Measurements from ENCODE around the gene ILDR1.

ILDR1 gene

DNA sequence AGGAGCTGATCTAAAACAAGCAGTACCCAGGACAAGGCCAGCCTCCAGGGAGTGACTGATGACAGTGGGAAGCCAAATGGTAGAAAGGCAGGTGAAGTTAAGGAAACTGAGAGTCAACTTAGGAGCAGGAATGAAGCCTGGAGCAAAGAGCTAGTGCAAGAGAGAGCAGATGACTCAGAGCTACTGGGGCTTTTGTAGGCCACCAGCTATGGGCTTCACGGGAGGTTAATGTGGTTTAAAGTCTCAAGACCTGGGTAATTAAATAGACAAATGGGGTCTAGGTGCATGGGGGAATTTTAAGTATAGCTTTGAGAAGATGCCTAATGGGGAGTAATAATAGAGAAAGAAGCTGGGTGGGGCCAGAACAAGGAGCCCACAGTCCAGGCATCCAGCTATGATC is 36.2 kb upstream of the ILDR1 start:
- TF ChIP-seq, protein P1, sequence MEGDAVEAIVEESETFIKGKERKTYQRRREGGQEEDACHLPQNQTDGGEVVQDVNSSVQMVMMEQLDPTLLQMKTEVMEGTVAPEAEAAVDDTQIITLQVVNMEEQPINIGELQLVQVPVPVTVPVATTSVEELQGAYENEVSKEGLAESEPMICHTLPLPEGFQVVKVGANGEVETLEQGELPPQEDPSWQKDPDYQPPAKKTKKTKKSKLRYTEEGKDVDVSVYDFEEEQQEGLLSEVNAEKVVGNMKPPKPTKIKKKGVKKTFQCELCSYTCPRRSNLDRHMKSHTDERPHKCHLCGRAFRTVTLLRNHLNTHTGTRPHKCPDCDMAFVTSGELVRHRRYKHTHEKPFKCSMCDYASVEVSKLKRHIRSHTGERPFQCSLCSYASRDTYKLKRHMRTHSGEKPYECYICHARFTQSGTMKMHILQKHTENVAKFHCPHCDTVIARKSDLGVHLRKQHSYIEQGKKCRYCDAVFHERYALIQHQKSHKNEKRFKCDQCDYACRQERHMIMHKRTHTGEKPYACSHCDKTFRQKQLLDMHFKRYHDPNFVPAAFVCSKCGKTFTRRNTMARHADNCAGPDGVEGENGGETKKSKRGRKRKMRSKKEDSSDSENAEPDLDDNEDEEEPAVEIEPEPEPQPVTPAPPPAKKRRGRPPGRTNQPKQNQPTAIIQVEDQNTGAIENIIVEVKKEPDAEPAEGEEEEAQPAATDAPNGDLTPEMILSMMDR (IDR thresholded peaks at IDR 0.05): no peak

DNA sequence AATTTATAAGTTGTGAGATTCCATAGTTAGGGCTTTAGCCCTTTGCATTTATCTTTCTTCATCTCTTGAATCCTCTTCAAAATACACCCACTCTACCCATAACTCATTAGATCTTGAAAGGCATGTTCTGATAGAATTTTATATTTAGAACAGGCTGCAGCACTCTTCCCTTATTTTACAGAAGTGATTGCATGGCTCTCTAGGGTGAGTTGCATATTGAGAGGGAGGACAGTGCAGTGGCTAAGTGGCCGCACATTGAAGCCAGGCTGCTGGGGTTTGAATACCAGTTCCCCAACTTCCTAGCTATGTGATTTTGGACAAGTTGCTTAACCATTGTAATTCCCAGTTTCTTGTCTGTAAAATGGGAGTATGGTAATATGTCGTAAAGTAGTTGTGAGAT is 35.6 kb upstream of the ILDR1 start:
- TF ChIP-seq, protein P1 (IDR thresholded peaks at IDR 0.05): no peak

DNA sequence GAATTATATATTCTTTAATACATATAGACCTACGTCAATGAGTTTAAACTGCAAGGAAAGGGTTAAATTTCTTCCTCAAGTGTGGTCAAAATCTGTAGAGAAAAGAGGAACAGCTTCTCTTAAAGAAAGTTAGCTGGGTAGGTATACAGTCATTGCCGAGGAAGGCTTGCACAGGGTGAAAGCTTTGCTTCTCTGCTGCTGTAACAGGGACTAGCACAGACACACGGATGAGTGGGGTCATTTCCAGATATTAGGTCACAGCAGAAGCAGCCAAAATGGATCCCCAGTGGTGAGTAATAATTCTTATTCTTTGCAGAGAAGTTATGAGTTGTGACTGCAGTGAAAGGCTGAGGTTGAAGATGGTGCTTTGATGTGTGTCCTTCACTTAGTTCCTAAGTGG is 33.2 kb upstream of the ILDR1 start, which contains the start of gene CD86:
Gene CD86 (plus strand): TSS at position 148 of the 400 bp plus-strand sequence. CDS start 128 bp downstream, at position 276.
- TF ChIP-seq, protein P1 (IDR thresholded peaks at IDR 0.05): no peak

DNA sequence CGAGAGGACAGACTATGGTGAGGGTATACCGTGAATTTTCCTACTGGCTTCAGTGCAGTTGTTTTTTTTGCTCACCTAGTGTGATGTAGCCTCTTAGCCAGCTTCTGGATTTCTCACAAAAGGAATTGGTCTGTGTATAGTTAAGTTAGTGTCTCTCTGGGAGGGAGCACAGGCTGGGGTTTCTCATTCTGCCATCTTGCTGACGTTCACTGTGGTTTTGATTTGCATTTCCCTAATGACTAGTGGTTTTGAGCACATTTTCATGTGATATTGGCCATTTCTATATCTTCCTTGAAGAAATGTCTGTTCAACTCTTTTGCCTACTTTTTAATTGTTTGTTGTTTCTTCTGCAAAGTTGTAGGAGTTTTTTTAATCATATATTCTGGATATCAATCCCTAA is 30.9 kb upstream of the ILDR1 start:
- TF ChIP-seq, protein P1 (IDR thresholded peaks at IDR 0.05): no peak

DNA sequence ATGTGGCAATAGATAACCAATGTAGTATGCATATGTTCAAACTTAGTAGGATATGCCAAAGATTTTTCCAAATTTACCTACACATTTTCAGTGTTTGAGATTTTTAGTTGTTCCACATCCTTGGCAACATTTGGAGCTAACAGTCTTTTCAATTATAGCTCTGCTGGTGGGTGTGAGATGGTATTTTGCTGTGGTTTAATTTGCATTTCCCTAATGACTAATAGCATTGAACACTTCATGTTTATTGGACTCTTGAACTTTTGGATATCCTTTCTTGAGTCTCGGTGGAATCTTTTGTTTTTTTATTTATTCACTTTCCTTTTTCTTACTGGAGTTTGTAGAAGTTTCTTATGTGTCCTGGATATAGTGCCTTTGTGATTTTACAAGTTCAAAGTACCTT is 11.0 kb upstream of the ILDR1 start:
- TF ChIP-seq, protein P1 (IDR thresholded peaks at IDR 0.05): no peak

DNA sequence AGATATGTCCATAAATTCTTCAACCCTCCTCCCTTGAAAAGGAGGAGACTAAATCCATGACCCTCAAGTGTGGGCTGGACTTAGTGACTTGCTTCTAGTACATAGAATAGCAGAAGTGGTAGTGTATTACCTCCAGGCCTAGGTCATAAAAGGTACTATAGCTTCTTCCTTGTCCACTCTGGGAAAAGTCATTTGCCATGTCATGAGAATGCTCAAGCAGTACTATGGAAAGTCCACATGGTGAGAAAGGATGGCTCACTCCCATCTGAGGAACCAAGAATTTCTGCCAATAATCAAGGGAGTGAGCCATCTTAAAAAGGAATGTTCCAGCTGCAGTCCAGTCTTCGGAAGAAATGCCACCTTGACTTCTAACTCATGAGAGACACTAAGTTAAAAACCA is 10.5 kb upstream of the ILDR1 start:
- TF ChIP-seq, protein P1 (IDR thresholded peaks at IDR 0.05): no peak

DNA sequence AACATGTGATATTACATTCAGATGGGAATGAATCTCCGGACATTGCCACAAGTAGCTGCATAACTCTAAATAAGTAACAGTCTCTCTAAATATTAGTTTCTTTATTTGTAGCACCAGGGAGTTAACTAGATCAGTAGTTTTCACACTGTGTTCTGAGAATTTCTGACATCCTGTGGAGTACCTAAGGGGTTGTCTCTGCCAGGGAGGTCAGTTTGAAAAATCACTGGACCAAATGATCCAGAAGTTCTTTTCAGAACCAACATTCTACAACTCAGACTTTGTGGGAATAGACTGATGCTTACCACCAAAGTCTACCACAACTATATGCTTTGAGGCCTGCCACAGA is 9.0 kb upstream of the ILDR1 start:
- TF ChIP-seq, protein P1 (IDR thresholded peaks at IDR 0.05): no peak

DNA sequence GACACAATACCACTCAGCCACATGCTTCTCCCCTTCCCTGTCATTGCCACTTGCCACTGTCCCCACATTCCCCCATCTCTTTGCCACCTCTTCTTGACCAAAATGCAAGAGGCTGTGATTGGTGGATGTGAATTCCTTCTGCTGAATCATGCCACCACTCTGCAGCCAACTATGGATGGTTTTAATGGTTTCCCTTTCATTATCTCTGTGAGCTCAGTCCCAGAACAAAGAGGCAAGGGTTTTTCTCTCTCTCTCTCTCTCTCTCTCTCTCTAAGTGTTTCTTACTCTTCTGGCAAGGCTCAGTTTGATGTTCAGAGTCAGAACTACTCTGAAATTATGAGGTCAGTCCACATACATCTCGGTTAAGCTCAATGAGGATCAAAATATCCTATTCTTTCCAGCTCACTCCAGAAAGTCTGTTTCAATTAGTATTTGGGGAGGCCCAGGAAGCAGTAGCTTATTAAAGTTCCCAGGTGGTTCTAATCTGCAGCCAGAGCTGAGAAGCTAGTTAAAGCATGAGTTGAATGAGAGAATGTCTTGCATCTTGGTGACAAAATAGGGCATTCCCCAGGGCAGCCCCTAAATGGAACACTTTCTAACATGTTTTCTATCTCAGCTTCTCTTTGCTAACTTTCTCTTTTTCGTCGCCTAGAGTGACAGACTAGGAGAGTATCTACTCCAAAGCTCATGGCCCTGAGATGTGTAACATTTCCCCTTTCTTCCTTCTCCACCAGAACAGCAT is 8.5 kb upstream of the ILDR1 start:
- TF ChIP-seq, protein P1 (IDR thresholded peaks at IDR 0.05): no peak

All from LNCAP (cell line).